Stimulated activated CD4-positive, alpha-beta T cell treated with anti-CD3 and anti-CD28 coated beads, Interleukin-15, amount 100 ng/mL, for 24 hours (primary cell): ENCODE measurements around the gene TTC33.
A peak's percentile ranks its signal among the peaks of the same experiment; 100 is the strongest.

Experiments
- DNase-seq: peaks from one replicate; pipeline ENCODE4 v3.0.0-alpha.2; 2020

The TTC33 gene

GRCh38 chr5:40503439-40503838 lies 252.3 kb downstream of the TTC33 start:
- DNase-seq: peak; percentile 51

GRCh38 chr5:40502736-40503135 lies 253.0 kb downstream of the TTC33 start:
- DNase-seq: no peak

- DNase-seq: no peak
Observed at GRCh38 chr5:40501711-40502444, 253.9 kb downstream of the TTC33 start.

- DNase-seq: no peak
Observed at GRCh38 chr5:40499518-40500273, 256.1 kb downstream of the TTC33 start.

GRCh38 chr5:40499007-40499406 lies 256.8 kb downstream of the TTC33 start:
- DNase-seq: no peak

GRCh38 chr5:40497573-40497972 lies 258.2 kb downstream of the TTC33 start:
- DNase-seq: no peak

- no peak for DNase-seq
Observed at GRCh38 chr5:40495237-40495635, 260.5 kb downstream of the TTC33 start.

GRCh38 chr5:40494631-40495236 lies 261.0 kb downstream of the TTC33 start:
- DNase-seq: no peak

- no peak for DNase-seq
Observed at GRCh38 chr5:40492056-40492455, 263.7 kb downstream of the TTC33 start.

- DNase-seq: no peak
Observed at GRCh38 chr5:40491644-40492043, 264.1 kb downstream of the TTC33 start.

- no peak for DNase-seq
Observed at GRCh38 chr5:40490464-40491111, 265.2 kb downstream of the TTC33 start.

- no peak for DNase-seq
Observed at GRCh38 chr5:40489421-40489820, 266.3 kb downstream of the TTC33 start.

- DNase-seq: peak; percentile 70
Observed at GRCh38 chr5:40486437-40487275, 269.1 kb downstream of the TTC33 start.

GRCh38 chr5:40485021-40485998 lies 270.5 kb downstream of the TTC33 start:
- DNase-seq: no peak

GRCh38 chr5:40484495-40484894 lies 271.3 kb downstream of the TTC33 start:
- no peak for DNase-seq

GRCh38 chr5:40483316-40483715 lies 272.4 kb downstream of the TTC33 start:
- DNase-seq: no peak

- DNase-seq: no peak
Observed at GRCh38 chr5:40481241-40481640, 274.5 kb downstream of the TTC33 start.

GRCh38 chr5:40480392-40480791 lies 275.4 kb downstream of the TTC33 start:
- DNase-seq: peak; percentile 65

- DNase-seq: peak; percentile 38
Observed at GRCh38 chr5:40479939-40480338, 275.8 kb downstream of the TTC33 start.

- no peak for DNase-seq
Observed at GRCh38 chr5:40478766-40479165, 277.0 kb downstream of the TTC33 start.

GRCh38 chr5:40477856-40478546 lies 277.8 kb downstream of the TTC33 start:
- no peak for DNase-seq
